Ectodermal cell (in vitro differentiated cells): ENCODE data around the gene DMWD.

Experiments used
- H3K27ac ChIP-seq: 2 replicates; pipeline ENCODE4 v1.7.0; 2013; ENCODE audit warnings: mild to moderate bottlenecking, low read depth, low read length; ENCODE audit not compliant: insufficient read depth, poor library complexity, severe bottlenecking
- H3K27me3 ChIP-seq: 2 replicates; pipeline ENCODE4 v1.7.0; 2013; ENCODE audit warnings: mild to moderate bottlenecking, low read length; ENCODE audit not compliant: insufficient read depth, control insufficient read depth, poor library complexity, severe bottlenecking
- H3K36me3 ChIP-seq: one replicate; pipeline ENCODE4 v1.7.0; 2013; ENCODE audit warnings: low read length; ENCODE audit not compliant: control insufficient read depth, insufficient read depth
- H3K4me1 ChIP-seq: one replicate; pipeline ENCODE4 v1.7.0; 2013; ENCODE audit warnings: low read length; ENCODE audit not compliant: control insufficient read depth, insufficient read depth
- H3K4me3 ChIP-seq: 2 replicates; pipeline ENCODE4 v1.7.0; 2013; ENCODE audit warnings: low read depth, low read length, control low read depth; ENCODE audit not compliant: insufficient read depth
- H3K9me3 ChIP-seq: 2 replicates; pipeline ENCODE4 v1.7.0; 2013; ENCODE audit warnings: mild to moderate bottlenecking, low read length, moderate library complexity; ENCODE audit not compliant: control insufficient read depth
- WGBS, 2 experiments: methylation state at CpG; one replicate each; pipeline ENCODE4 v1.1.7; 2013; ENCODE audit warnings: missing lambda C conversion rate in 2 of 2; 5-methylcytosine and 5-hydroxymethylcytosine counted together

Gene DMWD

GRCh38 chr19:45779231-45780145 lies 13.2 kb downstream of the DMWD start:
- peak overlapping the region; percentile 36 for H3K4me3 ChIP-seq
- H3K36me3 ChIP-seq, result peaks cover 8% of the 10 kb centered on the region
- WGBS, 2 experiments, result 3 to 5% methylated on average over 48 of the region's 48 CpGs

DNA sequence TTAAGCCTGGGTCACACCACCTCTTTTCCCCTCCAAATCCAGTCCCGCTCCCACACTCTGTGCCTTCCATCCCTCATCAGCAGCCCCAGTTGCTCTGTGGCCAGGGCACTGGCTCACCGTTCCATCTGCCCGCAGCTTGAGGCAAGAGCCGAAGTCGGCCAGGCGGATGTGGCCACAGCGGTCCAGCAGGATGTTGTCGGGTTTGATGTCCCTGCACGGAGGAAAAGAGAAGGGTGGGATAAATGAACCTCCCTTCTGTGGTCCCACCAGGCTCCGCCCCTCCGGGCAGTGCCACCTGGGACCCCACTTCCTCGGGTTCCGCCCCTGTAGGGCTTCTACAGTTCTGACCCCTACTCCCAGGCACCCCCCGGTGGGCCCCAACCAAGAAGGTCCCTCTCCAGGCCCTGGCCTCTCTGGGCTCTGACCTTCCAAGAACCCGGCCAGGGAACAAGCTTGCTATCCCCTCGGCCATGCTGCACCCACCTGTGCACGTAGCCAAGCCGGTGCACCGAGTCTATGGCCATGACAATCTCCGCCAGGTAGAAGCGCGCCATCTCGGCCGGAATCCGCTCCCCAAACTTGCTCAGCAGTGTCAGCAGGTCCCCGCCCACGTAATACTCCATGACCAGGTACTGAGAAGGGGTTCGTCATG lies 14.5 kb downstream of the DMWD start:
- WGBS, 2 experiments, result 95 to 96% methylated on average over 28 of the region's 28 CpGs
- no peak overlapping the region for H3K27ac ChIP-seq

More at GRCh38 chr19:45779231-45780145, 13.2 kb downstream of the DMWD start:
- Histone ChIP-seq H3K9me3 (no peaks in the 10 kb centered on the region), H3K4me1 (peaks cover 32% of the 10 kb centered on the region), H3K27ac (no peak overlapping the region), H3K27me3 (peaks cover 13% of the 10 kb centered on the region)

DNA sequence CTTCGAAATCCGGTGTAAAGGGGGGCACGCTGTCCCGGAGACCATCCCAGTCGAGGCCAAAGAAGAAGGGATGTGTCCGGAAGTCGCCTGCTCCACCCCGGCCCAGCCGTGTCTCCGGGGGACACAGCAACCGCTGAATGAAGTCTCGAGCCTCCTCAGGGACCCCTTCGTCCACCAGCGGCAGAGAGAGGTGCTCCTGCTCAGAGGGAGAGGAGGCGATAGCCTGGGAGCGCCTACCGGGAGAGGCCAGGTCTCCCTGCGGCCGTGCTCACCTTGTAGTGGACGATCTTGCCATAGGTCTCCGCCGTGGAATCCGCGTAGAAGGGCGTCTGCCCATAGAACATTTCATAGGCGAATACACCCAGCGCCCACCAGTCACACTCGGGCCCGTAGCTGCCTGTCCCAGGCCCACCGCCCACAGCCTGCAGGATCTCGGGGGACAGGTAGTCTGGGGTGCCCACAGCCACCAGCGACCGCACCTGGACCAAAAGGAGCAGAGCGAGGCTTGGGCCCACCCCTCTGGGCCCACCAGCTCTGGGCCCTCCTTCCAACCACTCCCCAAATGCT lies 15.2 kb downstream of the DMWD start:
- 95 to 96% methylated on average over 34 of the region's 34 CpGs for WGBS, 2 experiments
- Histone ChIP-seq H3K36me3 (peaks cover 8% of the 10 kb centered on the region), H3K27ac (no peak overlapping the region)

More for the DNA sequence above, 14.5 kb downstream of the DMWD start:
- Histone ChIP-seq H3K4me3 (no peak overlapping the region), H3K36me3 (peaks cover 8% of the 10 kb centered on the region), H3K9me3 (no peaks in the 10 kb centered on the region), H3K4me1 (peaks cover 24% of the 10 kb centered on the region), H3K27me3 (peaks cover 13% of the 10 kb centered on the region)

DNA sequence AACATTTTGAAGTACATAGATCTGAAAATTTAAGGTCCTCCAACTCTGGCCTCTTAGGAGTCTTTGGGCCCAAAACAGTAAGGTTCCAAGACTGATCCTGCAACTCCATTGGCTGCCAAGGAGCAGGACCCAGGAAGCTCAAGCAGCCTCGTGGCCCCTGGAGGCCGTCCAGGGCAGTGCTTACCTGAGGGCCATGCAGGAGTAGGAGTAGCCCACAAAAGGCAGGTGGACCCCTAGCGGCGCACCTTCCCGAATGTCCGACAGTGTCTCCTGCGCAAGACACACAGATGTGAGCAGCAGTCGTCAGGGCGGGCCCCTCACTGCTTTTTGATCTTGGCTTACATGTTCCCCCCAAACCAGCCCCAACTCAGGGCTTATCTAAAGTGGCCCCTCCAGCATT lies 17.9 kb downstream of the DMWD start:
- H3K36me3 ChIP-seq, result peaks cover 8% of the 10 kb centered on the region
- WGBS, 2 experiments, result 84 to 88% methylated on average over 9 of the region's 9 CpGs

More for the DNA sequence above, 15.2 kb downstream of the DMWD start:
- Histone ChIP-seq H3K4me1 (peaks cover 17% of the 10 kb centered on the region), H3K9me3 (no peaks in the 10 kb centered on the region), H3K4me3 (no peak overlapping the region), H3K27me3 (peaks cover 13% of the 10 kb centered on the region)

DNA sequence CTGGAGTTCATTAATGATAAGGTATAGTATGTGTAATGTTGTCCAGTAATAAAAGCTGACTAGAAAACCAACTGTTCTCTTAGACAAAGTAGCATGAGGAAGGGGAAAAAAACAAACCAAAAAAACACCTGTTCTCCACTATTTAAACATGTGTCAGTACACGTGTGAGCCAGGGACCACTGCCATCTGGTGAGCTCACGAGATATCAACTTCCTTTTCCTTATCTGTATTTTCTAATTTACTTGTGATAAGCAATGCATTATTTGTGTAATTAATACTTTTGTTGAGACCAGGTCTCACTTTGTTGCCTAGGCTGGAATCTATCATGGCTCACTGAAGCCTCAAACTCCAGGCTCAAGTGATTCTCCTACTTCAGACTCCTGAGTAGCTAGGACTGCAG lies 19.3 kb downstream of the DMWD start:
- H3K4me3 ChIP-seq, result no peak overlapping the region
- H3K27ac ChIP-seq, result no peak overlapping the region
- 95 to 100% methylated on average over 2 of the region's 2 CpGs for WGBS, 2 experiments
- peaks cover 8% of the 10 kb centered on the region for H3K36me3 ChIP-seq
- no peaks in the 10 kb centered on the region for H3K27me3 ChIP-seq
- no peaks in the 10 kb centered on the region for H3K9me3 ChIP-seq
- no peaks in the 10 kb centered on the region for H3K4me1 ChIP-seq

More for the DNA sequence above, 17.9 kb downstream of the DMWD start:
- Histone ChIP-seq H3K9me3 (no peaks in the 10 kb centered on the region), H3K27me3 (no peaks in the 10 kb centered on the region), H3K4me3 (no peak overlapping the region), H3K4me1 (peaks cover 2% of the 10 kb centered on the region), H3K27ac (no peak overlapping the region)

DNA sequence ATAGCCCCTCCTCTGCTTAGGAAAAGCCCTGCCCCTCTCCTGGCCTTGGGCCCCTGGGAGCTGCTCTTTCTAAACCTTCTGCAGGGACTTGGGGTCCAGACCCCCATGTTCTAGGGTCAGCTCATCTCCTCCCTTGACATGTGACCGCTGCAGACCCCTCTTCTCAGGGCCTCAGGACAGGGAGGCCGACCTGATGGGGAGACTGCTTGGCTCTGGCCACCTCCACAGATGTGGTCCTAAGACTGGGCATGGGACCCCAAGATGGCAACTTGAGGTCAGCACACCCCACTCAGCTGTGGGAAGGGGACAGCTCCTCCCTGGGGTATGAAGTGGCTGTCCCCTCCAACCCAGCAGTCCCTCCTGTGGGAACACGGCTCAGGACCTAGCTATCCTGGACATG lies 19.7 kb downstream of the DMWD start:
- Histone ChIP-seq H3K4me1 (no peaks in the 10 kb centered on the region), H3K27ac (no peak overlapping the region), H3K27me3 (no peaks in the 10 kb centered on the region), H3K36me3 (peaks cover 8% of the 10 kb centered on the region), H3K4me3 (no peak overlapping the region), H3K9me3 (no peaks in the 10 kb centered on the region)
- 97 to 98% methylated on average over 3 of the region's 3 CpGs for WGBS, 2 experiments

- Histone ChIP-seq H3K36me3 (peaks cover 2% of the 10 kb centered on the region), H3K27me3 (no peaks in the 10 kb centered on the region), H3K4me3 (no peak overlapping the region), H3K4me1 (no peaks in the 10 kb centered on the region), H3K27ac (no peak overlapping the region), H3K9me3 (no peaks in the 10 kb centered on the region)
- 89% methylated on average over 14 of the region's 14 CpGs for WGBS, 2 experiments
These were observed 20.4 kb downstream of the DMWD start for GRCh38 chr19:45772130-45772840.

GRCh38 chr19:45771311-45771933 lies 21.2 kb downstream of the DMWD start:
- Histone ChIP-seq H3K27me3 (no peaks in the 10 kb centered on the region), H3K36me3 (no peaks in the 10 kb centered on the region), H3K4me1 (peaks cover 7% of the 10 kb centered on the region), H3K27ac (no peak overlapping the region), H3K4me3 (peak overlapping the region; percentile 89), H3K9me3 (no peaks in the 10 kb centered on the region)
- 87 to 88% methylated on average over 46 of the region's 46 CpGs for WGBS, 2 experiments

DNA sequence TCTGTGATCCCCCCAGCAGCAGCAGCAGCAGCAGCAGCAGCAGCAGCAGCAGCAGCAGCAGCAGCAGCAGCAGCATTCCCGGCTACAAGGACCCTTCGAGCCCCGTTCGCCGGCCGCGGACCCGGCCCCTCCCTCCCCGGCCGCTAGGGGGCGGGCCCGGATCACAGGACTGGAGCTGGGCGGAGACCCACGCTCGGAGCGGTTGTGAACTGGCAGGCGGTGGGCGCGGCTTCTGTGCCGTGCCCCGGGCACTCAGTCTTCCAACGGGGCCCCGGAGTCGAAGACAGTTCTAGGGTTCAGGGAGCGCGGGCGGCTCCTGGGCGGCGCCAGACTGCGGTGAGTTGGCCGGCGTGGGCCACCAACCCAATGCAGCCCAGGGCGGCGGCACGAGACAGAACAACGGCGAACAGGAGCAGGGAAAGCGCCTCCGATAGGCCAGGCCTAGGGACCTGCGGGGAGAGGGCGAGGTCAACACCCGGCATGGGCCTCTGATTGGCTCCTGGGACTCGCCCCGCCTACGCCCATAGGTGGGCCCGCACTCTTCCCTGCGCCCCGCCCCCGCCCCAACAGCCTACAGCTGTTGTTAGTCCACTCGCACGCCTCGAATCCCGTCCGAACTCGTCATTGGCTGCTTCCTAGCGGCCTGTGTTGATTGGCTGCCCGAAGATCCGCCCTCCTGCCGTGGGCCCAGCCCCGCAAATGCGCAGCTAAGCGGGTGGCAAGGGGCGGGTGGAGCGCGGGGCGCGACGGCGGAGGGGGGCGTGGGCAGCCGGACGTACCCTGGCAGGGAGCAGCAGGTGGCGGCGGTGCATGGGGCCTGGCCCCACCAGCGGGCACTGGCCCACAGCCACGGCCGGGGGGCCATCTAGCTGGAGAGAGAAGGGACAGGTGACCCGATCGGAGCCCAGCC lies 22.2 kb downstream of the DMWD start:
- peaks cover 16% of the 10 kb centered on the region for H3K4me1 ChIP-seq
- H3K27me3 ChIP-seq, result no peaks in the 10 kb centered on the region
- no peaks in the 10 kb centered on the region for H3K36me3 ChIP-seq
- H3K4me3 ChIP-seq, result peak overlapping the region; percentile 89
- H3K9me3 ChIP-seq, result no peaks in the 10 kb centered on the region
- peak overlapping the region; percentile 94 for H3K27ac ChIP-seq
- WGBS, 2 experiments, result 1% methylated on average over 79 of the region's 79 CpGs
